ENCODE results near the gene NEK10. TPM values are rescaled to one million over a fixed set of nuclear protein-coding genes. Genes with fewer than 3 reads are reported as not detected.

Gene NEK10
- total and polyA plus RNA-seq, 3 donors from 2014 or later, result 29.5 to 83.2 (median 56.9) TPM

DNA sequence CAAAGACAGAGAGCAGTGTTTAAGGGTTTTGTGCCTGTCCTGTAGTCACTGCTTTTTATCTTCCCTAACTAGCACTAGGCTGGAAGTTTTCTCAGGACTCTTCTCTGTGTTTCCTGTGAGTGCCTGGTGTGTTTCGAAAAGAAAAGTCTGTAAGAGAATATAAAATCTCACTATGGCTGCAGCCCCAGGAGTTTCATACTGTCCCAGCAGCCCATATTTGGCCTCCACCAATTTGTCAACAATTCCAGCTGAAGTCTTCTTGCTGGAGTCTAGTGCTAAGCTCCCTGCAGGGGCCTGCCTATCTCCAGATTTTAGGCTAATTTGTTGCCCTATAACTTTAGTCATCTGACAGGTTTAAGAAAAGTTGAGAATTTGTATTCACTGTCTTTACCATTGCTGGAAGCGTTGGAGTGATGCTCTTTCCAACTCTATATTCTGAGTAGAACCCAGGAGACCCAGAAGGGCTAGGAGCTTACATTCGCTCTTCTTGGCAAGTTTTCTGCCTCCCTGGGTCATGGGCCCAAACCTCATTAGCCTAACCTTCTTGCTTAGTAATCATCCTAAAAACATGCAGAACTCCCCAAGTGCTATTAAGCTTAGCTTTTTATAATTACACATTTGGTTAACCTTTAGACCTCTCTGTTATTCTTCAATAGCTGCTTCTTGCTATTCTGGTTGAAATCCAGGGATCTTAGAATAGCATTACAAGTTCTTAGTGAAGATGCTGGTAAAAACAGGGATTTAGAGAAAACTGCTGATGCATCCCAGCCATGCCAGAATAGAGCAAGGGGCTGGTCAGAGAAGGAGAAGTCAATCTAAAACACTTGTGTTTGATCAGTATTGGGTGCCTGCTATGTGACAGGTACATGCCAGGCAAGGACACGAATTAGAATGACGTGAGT lies 283.1 kb downstream of the NEK10 start:
- WGBS, 2 donors, result 64 to 66% methylated on average over 5 of the region's 5 CpGs
- intact Hi-C loops (cut with DNase I; ENCODE audit: low total_unique reads), result no loop called here
- Histone ChIP-seq H3K9me3 (no peaks in the 10 kb centered on the region), H3K4me3 (no peak overlapping the region), H3K36me3 (ENCODE audit: low read depth, missing control alignments) (no peaks in the 10 kb centered on the region), H3K27ac (no peak overlapping the region), H3K4me1 (no peaks in the 10 kb centered on the region), H3K27me3 (no peaks in the 10 kb centered on the region)
- TF ChIP-seq POLR2A (IDR thresholded peaks at IDR 0.05), result no peak
- TF ChIP-seq, protein P1, sequence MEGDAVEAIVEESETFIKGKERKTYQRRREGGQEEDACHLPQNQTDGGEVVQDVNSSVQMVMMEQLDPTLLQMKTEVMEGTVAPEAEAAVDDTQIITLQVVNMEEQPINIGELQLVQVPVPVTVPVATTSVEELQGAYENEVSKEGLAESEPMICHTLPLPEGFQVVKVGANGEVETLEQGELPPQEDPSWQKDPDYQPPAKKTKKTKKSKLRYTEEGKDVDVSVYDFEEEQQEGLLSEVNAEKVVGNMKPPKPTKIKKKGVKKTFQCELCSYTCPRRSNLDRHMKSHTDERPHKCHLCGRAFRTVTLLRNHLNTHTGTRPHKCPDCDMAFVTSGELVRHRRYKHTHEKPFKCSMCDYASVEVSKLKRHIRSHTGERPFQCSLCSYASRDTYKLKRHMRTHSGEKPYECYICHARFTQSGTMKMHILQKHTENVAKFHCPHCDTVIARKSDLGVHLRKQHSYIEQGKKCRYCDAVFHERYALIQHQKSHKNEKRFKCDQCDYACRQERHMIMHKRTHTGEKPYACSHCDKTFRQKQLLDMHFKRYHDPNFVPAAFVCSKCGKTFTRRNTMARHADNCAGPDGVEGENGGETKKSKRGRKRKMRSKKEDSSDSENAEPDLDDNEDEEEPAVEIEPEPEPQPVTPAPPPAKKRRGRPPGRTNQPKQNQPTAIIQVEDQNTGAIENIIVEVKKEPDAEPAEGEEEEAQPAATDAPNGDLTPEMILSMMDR (IDR thresholded peaks at IDR 0.05), result no peak
- no peak for DNase-seq

DNA sequence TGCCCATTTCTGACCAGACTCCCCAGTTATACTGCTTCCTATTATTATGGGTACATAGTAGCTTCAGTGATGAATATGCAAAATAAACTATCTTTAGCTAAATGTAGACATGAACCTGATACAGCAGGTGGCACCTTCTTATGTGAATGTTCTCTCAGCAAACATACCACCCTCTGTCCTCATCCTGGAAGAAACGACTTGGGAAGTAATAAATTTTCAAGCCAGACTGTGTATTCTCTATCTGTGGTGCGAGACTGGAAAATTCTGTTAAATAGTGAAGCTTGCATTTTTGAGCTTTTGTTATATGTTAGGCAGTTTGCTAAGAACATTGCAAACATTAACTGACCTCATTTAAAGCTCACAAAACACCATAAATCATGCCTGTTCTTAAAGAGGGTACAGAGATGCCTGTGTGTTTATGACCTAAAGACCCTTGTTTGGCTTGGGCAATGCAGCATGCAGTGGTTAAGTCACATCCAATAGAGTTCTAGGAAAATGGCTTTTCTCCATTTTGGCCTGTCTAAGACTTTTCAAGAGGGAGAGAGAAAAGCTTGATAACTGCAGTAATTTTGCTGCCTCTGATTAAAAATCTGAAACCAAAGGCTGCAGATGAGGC lies 287.1 kb downstream of the NEK10 start:
- intact Hi-C loops (cut with DNase I; ENCODE audit: low total_unique reads), result no loop called here
- TF ChIP-seq, protein P1 (IDR thresholded peaks at IDR 0.05), result no peak
- TF ChIP-seq POLR2A (IDR thresholded peaks at IDR 0.05), result no peak
- Histone ChIP-seq H3K27me3 (no peaks in the 10 kb centered on the region), H3K4me3 (no peak overlapping the region), H3K9me3 (no peaks in the 10 kb centered on the region), H3K4me1 (peaks cover under 1% of the 10 kb centered on the region), H3K27ac (no peak overlapping the region), H3K36me3 (ENCODE audit: low read depth, missing control alignments) (no peaks in the 10 kb centered on the region)
- DNase-seq, result no peak
- 65 to 77% methylated on average over 2 of the region's 2 CpGs for WGBS, 2 donors

DNA sequence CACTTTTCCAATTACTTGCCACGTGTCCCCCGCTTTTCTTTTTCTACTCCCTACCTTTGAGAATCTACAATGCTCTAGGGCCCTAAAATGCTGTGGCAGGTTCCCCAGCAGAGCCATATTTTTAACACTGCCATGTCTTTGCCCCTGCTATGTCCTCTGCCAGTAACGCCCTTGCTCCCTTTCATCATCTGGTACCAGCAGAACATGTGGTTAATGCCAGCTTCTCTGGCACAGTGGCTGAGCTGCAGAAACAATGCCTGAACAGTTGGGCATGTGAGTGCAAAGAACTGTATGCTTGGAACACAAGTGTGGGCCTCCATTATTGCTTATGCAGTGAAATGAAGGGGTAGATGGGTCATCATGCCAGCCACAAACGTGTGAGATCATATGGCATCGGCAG lies 287.6 kb downstream of the NEK10 start:
- 90% methylated on average over 5 of the region's 5 CpGs for WGBS, 2 donors
- intact Hi-C loops (cut with DNase I; ENCODE audit: low total_unique reads), result no loop called here
- no peaks in the 10 kb centered on the region for H3K9me3 ChIP-seq
- DNase-seq, result no peak
- no peaks in the 10 kb centered on the region for H3K27me3 ChIP-seq
- TF ChIP-seq, protein P1 (IDR thresholded peaks at IDR 0.05), result no peak
- no peak for TF ChIP-seq POLR2A (IDR thresholded peaks at IDR 0.05)
- peaks cover 6% of the 10 kb centered on the region for H3K4me1 ChIP-seq
- H3K4me3 ChIP-seq, result no peak overlapping the region
- no peak overlapping the region for H3K27ac ChIP-seq
- H3K36me3 ChIP-seq (ENCODE audit: low read depth, missing control alignments), result no peaks in the 10 kb centered on the region

DNA sequence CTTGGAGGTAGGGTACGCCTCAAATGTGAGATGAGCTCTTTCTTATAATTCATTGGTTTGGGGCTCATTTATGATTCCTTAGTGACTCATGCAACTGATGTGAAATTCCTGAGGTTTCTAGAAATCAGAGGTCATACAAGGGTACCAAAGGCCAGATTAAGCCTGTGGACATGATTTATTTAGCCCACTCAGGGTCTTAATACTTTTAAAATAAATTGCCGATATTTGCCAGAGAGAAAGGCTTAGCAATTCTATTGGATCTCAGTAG lies 289.0 kb downstream of the NEK10 start:
- Histone ChIP-seq H3K27me3 (no peaks in the 10 kb centered on the region), H3K4me3 (no peak overlapping the region), H3K36me3 (ENCODE audit: low read depth, missing control alignments) (no peaks in the 10 kb centered on the region), H3K4me1 (peaks cover 6% of the 10 kb centered on the region), H3K27ac (no peak overlapping the region), H3K9me3 (no peaks in the 10 kb centered on the region)
- TF ChIP-seq POLR2A (IDR thresholded peaks at IDR 0.05), result no peak
- TF ChIP-seq, protein P1 (IDR thresholded peaks at IDR 0.05), result no peak
- intact Hi-C loops (cut with DNase I; ENCODE audit: low total_unique reads), result no loop called here
- no peak for DNase-seq
- WGBS, 2 donors, result 87 to 91% methylated on average over 2 of the region's 2 CpGs
